Kidney (tissue), 14 donors: Measurements from ENCODE around the gene ATG101. TPM values are rescaled to one million over a fixed set of nuclear protein-coding genes. Genes with fewer than 3 reads are reported as not detected.

Experiments
- DNase-seq, 5 donors: peaks; one replicate each; pipeline ENCODE4 v3.0.0-alpha.2; 2013 to 2020
- FAIRE-seq: peaks from 2 replicates; lab custom pipeline; 2012; peaks lifted over from hg19 to GRCh38; lab: Jason Lieb, UNC
- H3K27ac ChIP-seq, 2 donors: one replicate each; pipeline ENCODE4 v1.7.0; 2013; ENCODE audit warnings: low read depth in 2 of 2, low read length in 2 of 2, inconsistent platforms in 1 of 2
- H3K27me3 ChIP-seq: one replicate; pipeline ENCODE4 v1.7.1; 2013; ENCODE audit warnings: low read length, inconsistent platforms; ENCODE audit not compliant: control insufficient read depth, insufficient read depth
- H3K36me3 ChIP-seq, 3 donors: one replicate each; pipeline versions ENCODE4 v1.7.0 to v1.7.1; 2013; ENCODE audit warnings: low read length in 3 of 3, control low read depth in 1 of 3, inconsistent platforms in 1 of 3; ENCODE audit not compliant: insufficient read depth in 3 of 3, control insufficient read depth in 2 of 3
- H3K4me1 ChIP-seq, 3 donors: one replicate each; pipeline versions ENCODE4 v1.7.0 to v1.7.1; 2013; ENCODE audit warnings: low read length in 3 of 3, inconsistent platforms in 1 of 3, low read depth in 1 of 3; ENCODE audit not compliant: control insufficient read depth in 2 of 3, insufficient read depth in 2 of 3
- H3K4me3 ChIP-seq, 3 donors: one replicate each; pipeline versions ENCODE4 v1.7.0 to v1.8.1; 2013; ENCODE audit warnings: low read length in 3 of 3, control low read depth in 1 of 3, inconsistent platforms in 1 of 3
- H3K9ac ChIP-seq, 3 donors: one replicate each; pipeline versions ENCODE4 v1.7.0 to v1.7.1; 2013; ENCODE audit warnings: low read length in 3 of 3, control low read depth in 1 of 3, inconsistent platforms in 1 of 3
- H3K9me3 ChIP-seq, 3 donors: one replicate each; pipeline versions ENCODE4 v1.7.0 to v1.7.1; 2013; ENCODE audit warnings: low read length in 3 of 3, control low read depth in 1 of 3, inconsistent platforms in 1 of 3; ENCODE audit not compliant: control insufficient read depth in 2 of 3, insufficient read depth in 1 of 3
- CTCF ChIP-seq: IDR thresholded peaks from 3 replicates; pipeline ENCODE4 v1.5.1; 2012; ENCODE audit warnings: mild to moderate bottlenecking, moderate library complexity, borderline replicate concordance; ENCODE audit not compliant: insufficient read depth; ENCODE audit errors: extremely low read depth
- intact Hi-C: fragments of 100-400 bp; cut with DNase I; formaldehyde crosslinking; loops from one replicate; pipeline ENCODE4 v1.11.1; 2022
- polyA plus RNA-seq: library from polyadenylated mRNA; stranded (reverse); fragments of 350-450 nt; fragmentation: Illumina TruSeq; extraction: RNeasy Lipid Tissue Mini Kit (QIAGEN cat#74804); gene quantifications from one replicate; pipeline ENCODE4 v1.2.3, GENCODE V29; 2014; ENCODE audit warnings: low read depth, low replicate concordance; ENCODE audit not compliant: insufficient read depth
- total RNA-seq: library from RNA; stranded (reverse); fragmentation: NEBNext Ultra II Directional; extraction: Animal tissue kit (Norgen Biotek cat#: 25700); gene quantifications from one replicate; pipeline ENCODE4 v1.2.1, GENCODE V29; 2021
- donor health status: control.
- donor health status: control.
- donor health status: control.
- donor health status: control.
- donor health status: control.
- donor health status: DM: yes; HTN: yes; CAD: no.
- donor health status: Normal renal cell carcinoma (clear cell type).

ATG101 gene
- total and polyA plus RNA-seq, 2 donors from 2014 or later: 32.1 to 53.0 TPM

GRCh38 chr12:52036587-52037171 lies 33.1 kb upstream of the ATG101 start:
- Histone ChIP-seq H3K4me1 (peaks cover 0 to 31% (median 22%) of the 10 kb centered on the region in 3 donors), H3K27me3 (no peaks in the 10 kb centered on the region), H3K36me3 (no peaks in the 10 kb centered on the region), H3K9me3 (no peaks in the 10 kb centered on the region), H3K4me3 (peak overlapping the region in 1 of 3 donors; percentile 59), H3K9ac (peak overlapping the region in 2 of 3 donors; percentile 5 to 80), H3K27ac (peak overlapping the region; percentile 64 to 79)
- no peak for TF ChIP-seq CTCF
- intact Hi-C loops: no loop called here
- DNase-seq (peak; percentile 75 to 96 (median 86)), FAIRE-seq (no peak)

- H3K27me3 ChIP-seq: no peaks in the 10 kb centered on the region
- H3K27ac ChIP-seq: peak overlapping the region; percentile 59 to 63
- peak overlapping the region; percentile 37 to 77 (median 59) for H3K4me3 ChIP-seq
- H3K4me1 ChIP-seq: peaks cover 0 to 27% (median 20%) of the 10 kb centered on the region in 3 donors
- no peaks in the 10 kb centered on the region for H3K36me3 ChIP-seq
- DNase-seq (peak; percentile 71 to 88 (median 82)), FAIRE-seq (no peak)
- intact Hi-C loops: no loop called here
- no peaks in the 10 kb centered on the region for H3K9me3 ChIP-seq
- peak overlapping the region in 2 of 3 donors; percentile 83 to 86 for H3K9ac ChIP-seq
- TF ChIP-seq CTCF: no peak
These were observed 32.4 kb upstream of the ATG101 start for GRCh38 chr12:52037248-52037861.

- peak overlapping the region in 1 of 3 donors; percentile 28 for H3K9ac ChIP-seq
- H3K4me1 ChIP-seq: peaks cover 0 to 24% (median 20%) of the 10 kb centered on the region in 3 donors
- DNase-seq (no peak), FAIRE-seq (no peak)
- peak overlapping the region in 1 of 2 donors; percentile 33 for H3K27ac ChIP-seq
- no peaks in the 10 kb centered on the region for H3K36me3 ChIP-seq
- TF ChIP-seq CTCF: no peak
- intact Hi-C loops: no loop called here
- no peaks in the 10 kb centered on the region for H3K27me3 ChIP-seq
- no peaks in the 10 kb centered on the region for H3K9me3 ChIP-seq
- H3K4me3 ChIP-seq: peak overlapping the region in 2 of 3 donors; percentile 23 to 56
These were observed 31.3 kb upstream of the ATG101 start for GRCh38 chr12:52038447-52038846.
